ENCODE results near the gene SLC12A9. TPM values are rescaled to one million over a fixed set of nuclear protein-coding genes. Genes with fewer than 3 reads are reported as not detected.

SLC12A9 gene
- total and polyA plus RNA-seq, 2 donors (not counting 1 experiment from before 2014, with no cell fraction given), result 80.0 to 80.1 TPM

- ATAC-seq (ENCODE audit: low read depth), result no peak
- ChIA-PET CTCF (no interaction called here), POLR2A (interaction anchor here (0.6 kb wide), 1 partner anchor 12 kb away, joined by 3 read pairs; no protein-coding TSS in a partner anchor)
- no peaks in the 10 kb centered on the region for H3K79me2 ChIP-seq (ENCODE audit: control insufficient read depth, insufficient read depth, low read length)
- Mint-ChIP-seq H3K9me3 (ENCODE audit: insufficient read depth) (no peaks in the 10 kb centered on the region), H3K27me3 (peaks cover 24% of the 10 kb centered on the region), H3K4me3 (no peak overlapping the region), H3K27ac (no peak overlapping the region), H3K4me1 (peaks cover 21% of the 10 kb centered on the region)
- peaks cover 0 to 4% (median 0%) of the 10 kb centered on the region in 3 donors for H3K9me3 ChIP-seq (ENCODE audit: control extremely low read depth in 1 of 3, control insufficient read depth in 2 of 3, insufficient read depth in 1 of 3, low read length in 2 of 3)
- peaks cover 0 to 28% (median 13%) of the 10 kb centered on the region in 4 experiments for H3K27me3 ChIP-seq (replicated peaks in 1 of 4; ENCODE audit: control extremely low read depth in 1 of 4, control insufficient read depth in 3 of 4, insufficient read depth in 4 of 4, low read length in 3 of 4)
- no CpG with 5 or more reads among the region's 5 CpGs for WGBS (ENCODE audit: insufficient coverage)
- no peak overlapping the region for H3K4me3 ChIP-seq (ENCODE audit: control extremely low read depth in 1 of 5, extremely low read depth in 1 of 5, insufficient read depth in 1 of 5, low read depth in 2 of 5, low read length in 4 of 5)
- H3K36me3 ChIP-seq (replicated peaks in 1 of 2; ENCODE audit: control extremely low read depth in 1 of 2, control insufficient read depth in 1 of 2, extremely low read depth in 1 of 2, insufficient read depth in 2 of 2, low read length in 1 of 2), result no peaks in the 10 kb centered on the region
- DNase-seq, result no peak
- intact Hi-C loops (cut with micrococcal nuclease), result no loop called here
- no peak overlapping the region for H2AFZ ChIP-seq (ENCODE audit: insufficient read depth, low read depth, low read length, poor library complexity, severe bottlenecking)
- TF ChIP-seq CTCF (IDR thresholded peaks at IDR 0.05) (no peak), EZH2 (IDR thresholded peaks at IDR 0.05; ENCODE audit: borderline replicate concordance, insufficient read depth, low read depth, low read length, poor library complexity, severe bottlenecking) (no peak)
- H3K4me1 ChIP-seq (ENCODE audit: control insufficient read depth in 2 of 2, insufficient read depth in 2 of 2, low read length in 2 of 2), result peaks cover 16 to 26% of the 10 kb centered on the region in 2 donors
- no peak overlapping the region for H3K9ac ChIP-seq (ENCODE audit: low read length)
- no peaks in the 10 kb centered on the region for H4K20me1 ChIP-seq (ENCODE audit: control insufficient read depth, insufficient read depth, low read length, poor library complexity, severe bottlenecking)
- H3K4me2 ChIP-seq (replicated peaks; ENCODE audit: low read depth, low read length, poor library complexity, severe bottlenecking), result no peak overlapping the region
- no peak overlapping the region for H3K27ac ChIP-seq (ENCODE audit: low read length in 2 of 2)
Measured at GRCh38 chr7:100832281-100832633, 20.3 kb upstream of the SLC12A9 start.

GRCh38 chr7:100835903-100836811, 16.4 kb upstream of the SLC12A9 start:
- H3K4me1 ChIP-seq (ENCODE audit: control insufficient read depth in 2 of 2, insufficient read depth in 2 of 2, low read length in 2 of 2), result peaks cover 3 to 17% of the 10 kb centered on the region in 2 donors
- no peaks in the 10 kb centered on the region for H3K36me3 ChIP-seq (replicated peaks in 1 of 2; ENCODE audit: control extremely low read depth in 1 of 2, control insufficient read depth in 1 of 2, extremely low read depth in 1 of 2, insufficient read depth in 2 of 2, low read length in 1 of 2)
- Mint-ChIP-seq H3K4me1 (peaks cover 14% of the 10 kb centered on the region), H3K27ac (peak overlapping the region; percentile 71), H3K27me3 (no peaks in the 10 kb centered on the region), H3K9me3 (ENCODE audit: insufficient read depth) (no peaks in the 10 kb centered on the region), H3K4me3 (peak overlapping the region; percentile 44)
- TF ChIP-seq CTCF (IDR thresholded peaks at IDR 0.05) (no peak), EZH2 (IDR thresholded peaks at IDR 0.05; ENCODE audit: borderline replicate concordance, insufficient read depth, low read depth, low read length, poor library complexity, severe bottlenecking) (no peak)
- POLR2A ChIA-PET, result interaction anchor here (0.7 kb wide), 1 partner anchor 20 kb away, joined by 3 read pairs; no protein-coding TSS in a partner anchor
- no peak overlapping the region for H3K27ac ChIP-seq (ENCODE audit: low read length in 2 of 2)
- no peaks in the 10 kb centered on the region for H3K79me2 ChIP-seq (ENCODE audit: control insufficient read depth, insufficient read depth, low read length)
- H3K4me3 ChIP-seq (ENCODE audit: control extremely low read depth in 1 of 5, extremely low read depth in 1 of 5, insufficient read depth in 1 of 5, low read depth in 2 of 5, low read length in 4 of 5), result no peak overlapping the region
- intact Hi-C loops (cut with micrococcal nuclease), result loop anchor here (2.0 kb wide), 1 partner anchor 39 kb away; the partner anchor contains the start of gene SRRT
- 27% methylated on average over 14 of the region's 17 CpGs for WGBS (ENCODE audit: insufficient coverage)
- H4K20me1 ChIP-seq (ENCODE audit: control insufficient read depth, insufficient read depth, low read length, poor library complexity, severe bottlenecking), result no peaks in the 10 kb centered on the region
- peak overlapping the region; percentile 75 for H2AFZ ChIP-seq (ENCODE audit: insufficient read depth, low read depth, low read length, poor library complexity, severe bottlenecking)
- no peak for ATAC-seq (ENCODE audit: low read depth)
- H3K9ac ChIP-seq (ENCODE audit: low read length), result no peak overlapping the region
- H3K27me3 ChIP-seq (replicated peaks in 1 of 4; ENCODE audit: control extremely low read depth in 1 of 4, control insufficient read depth in 3 of 4, insufficient read depth in 4 of 4, low read length in 3 of 4), result no peaks in the 10 kb centered on the region
- no peak for DNase-seq
- H3K4me2 ChIP-seq (replicated peaks; ENCODE audit: low read depth, low read length, poor library complexity, severe bottlenecking), result peak overlapping the region; percentile 77
- no peaks in the 10 kb centered on the region for H3K9me3 ChIP-seq (ENCODE audit: control extremely low read depth in 1 of 3, control insufficient read depth in 2 of 3, insufficient read depth in 1 of 3, low read length in 2 of 3)
- CTCF ChIA-PET, result interaction anchor here (0.7 to 2.0 kb wide), 3 partner anchors 16 to 1283 kb away, joined by 3 to 6 read pairs (median 4); partner anchors contain the start of gene SLC12A9

All from B cell (primary cell).